CD8-positive, alpha-beta memory T cell (primary cell): ENCODE measurements around the gene TCL1A. TPM values are rescaled to one million over a fixed set of nuclear protein-coding genes. Genes with fewer than 3 reads are reported as not detected.

ENCODE experiments used
- CTCF ChIA-PET: fragments of 350-600 bp; sonication (Branson Sonifier 250); formaldehyde crosslinking; loops from one replicate; lab custom pipeline; 2021; ENCODE audit warnings: antibody characterized with exemption; lab: Charles Lee
- POLR2A ChIA-PET: fragments of 350-600 bp; sonication (Branson Sonifier 250); formaldehyde crosslinking; loops from one replicate; lab custom pipeline; 2021; ENCODE audit warnings: antibody characterized with exemption; lab: Charles Lee
- DNase-seq, 5 donors: peaks; one replicate each; pipeline versions ENCODE4 v3.0.0 to v3.0.0-alpha.2; 2020 to 2022; ENCODE audit warnings: mixed read lengths in 1 of 5
- H3K27ac ChIP-seq: one replicate; pipeline ENCODE4 v1.7.0; 2013; ENCODE audit warnings: low read depth, mild to moderate bottlenecking, low read length, moderate library complexity
- H3K27me3 ChIP-seq: 2 replicates; pipeline ENCODE4 v1.7.0; 2013; ENCODE audit warnings: low read length, mild to moderate bottlenecking; ENCODE audit not compliant: insufficient read depth, poor library complexity, severe bottlenecking
- H3K36me3 ChIP-seq: 2 replicates; pipeline ENCODE4 v1.7.0; 2013; ENCODE audit warnings: mild to moderate bottlenecking, low read length, moderate library complexity; ENCODE audit not compliant: insufficient read depth
- H3K4me1 ChIP-seq: 2 replicates; pipeline ENCODE4 v1.7.0; 2013; ENCODE audit warnings: mild to moderate bottlenecking, low read length, moderate library complexity; ENCODE audit not compliant: insufficient read depth
- H3K4me3 ChIP-seq: 2 replicates; pipeline ENCODE4 v1.7.0; 2013; ENCODE audit warnings: mild to moderate bottlenecking, low read length
- H3K9me3 ChIP-seq: 2 replicates; pipeline ENCODE4 v1.7.0; 2013; ENCODE audit warnings: mild to moderate bottlenecking, low read length
- H3K27ac Mint-ChIP-seq, 8 donors: one replicate each; pipeline ENCODE4 v1.8.0; 2020 to 2021; ENCODE audit warnings: mixed read lengths in 8 of 8, mild to moderate bottlenecking in 6 of 8, inconsistent platforms in 3 of 8, moderate library complexity in 3 of 8
- H3K27me3 Mint-ChIP-seq, 2 donors: one replicate each; pipeline ENCODE4 v1.8.0; 2020 to 2021; ENCODE audit warnings: mixed read lengths in 2 of 2, mild to moderate bottlenecking in 1 of 2, moderate library complexity in 1 of 2
- H3K36me3 Mint-ChIP-seq, 3 donors: one replicate each; pipeline ENCODE4 v1.8.0; 2020 to 2021; ENCODE audit warnings: mixed read lengths in 3 of 3, inconsistent platforms in 1 of 3, mild to moderate bottlenecking in 1 of 3
- H3K4me1 Mint-ChIP-seq, 3 donors: one replicate each; pipeline ENCODE4 v1.8.0; 2020 to 2021; ENCODE audit warnings: mixed read lengths in 3 of 3, inconsistent platforms in 1 of 3, mild to moderate bottlenecking in 1 of 3
- H3K4me3 Mint-ChIP-seq, 7 donors: one replicate each; pipeline ENCODE4 v1.8.0; 2020 to 2021; ENCODE audit warnings: mixed read lengths in 7 of 7, mild to moderate bottlenecking in 6 of 7, moderate library complexity in 4 of 7, inconsistent platforms in 2 of 7
- H3K9me3 Mint-ChIP-seq, 5 donors: one replicate each; pipeline ENCODE4 v1.8.0; 2020 to 2022; ENCODE audit warnings: mixed read lengths in 5 of 5, mild to moderate bottlenecking in 3 of 5, moderate library complexity in 2 of 5, inconsistent platforms in 1 of 5
- polyA plus RNA-seq: library from polyadenylated mRNA; unstranded; fragments of 300-500 nt; fragmentation: Illumina TruSeq; gene quantifications from one replicate; pipeline ENCODE4 v1.2.3, GENCODE V29; 2021
- total RNA-seq, 2 experiments: library from RNA; stranded (reverse); gene quantifications; one replicate each; pipeline ENCODE4 v1.2.3, GENCODE V29; 2021

The TCL1A gene
- total and polyA plus RNA-seq, 3 experiments from 2014 or later = not detected

DNA sequence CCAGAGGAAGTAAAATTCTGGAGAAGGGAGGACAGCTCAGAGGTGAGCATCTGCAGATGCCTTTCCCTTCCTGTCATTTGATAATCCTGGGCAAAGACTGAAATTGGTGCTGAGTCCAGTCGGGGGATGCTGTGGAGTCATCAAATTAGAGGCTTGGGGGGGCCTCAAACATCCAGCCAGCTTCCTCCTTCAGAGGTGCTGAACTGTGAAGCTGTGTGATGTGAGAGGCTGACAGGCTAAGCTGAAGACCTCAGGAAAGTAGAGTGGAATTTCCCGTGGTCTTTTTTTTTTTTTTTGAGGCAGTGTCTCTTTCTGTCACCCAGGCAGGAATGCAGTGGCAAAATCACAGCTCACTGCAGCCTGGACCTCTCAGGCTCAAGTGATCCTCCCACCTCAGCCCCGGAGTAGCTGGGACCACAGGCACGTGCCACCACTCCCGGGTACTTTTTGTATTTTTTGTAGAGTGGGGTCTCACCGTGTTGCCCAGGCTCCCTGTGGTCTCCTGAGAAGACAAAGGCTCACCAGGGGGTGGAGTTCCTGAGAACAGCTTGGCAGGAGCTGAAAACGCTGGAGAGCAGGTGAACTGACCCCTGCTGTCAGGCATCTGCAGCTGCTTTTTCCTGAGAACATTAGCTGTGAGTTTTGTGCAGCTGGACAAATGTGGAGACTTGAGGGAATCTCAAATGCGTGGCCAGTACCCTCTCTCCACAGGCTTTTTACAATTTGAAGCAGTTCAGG lies 33.8 kb downstream of the TCL1A start:
- peaks cover 0 to 2% (median 0%) of the 10 kb centered on the region in 5 donors for H3K9me3 Mint-ChIP-seq
- H3K27me3 Mint-ChIP-seq = peaks cover 2 to 40% of the 10 kb centered on the region in 2 donors
- no peak overlapping the region for H3K4me3 ChIP-seq
- ChIA-PET CTCF (no interaction called here), POLR2A (no interaction called here)
- H3K4me3 Mint-ChIP-seq = no peak overlapping the region
- DNase-seq = no peak
- H3K36me3 ChIP-seq = no peaks in the 10 kb centered on the region
- H3K27ac Mint-ChIP-seq = no peak overlapping the region
- H3K27me3 ChIP-seq = no peaks in the 10 kb centered on the region
- H3K4me1 Mint-ChIP-seq = no peaks in the 10 kb centered on the region
- H3K4me1 ChIP-seq = no peaks in the 10 kb centered on the region
- no peaks in the 10 kb centered on the region for H3K9me3 ChIP-seq
- H3K36me3 Mint-ChIP-seq = no peaks in the 10 kb centered on the region
- no peak overlapping the region for H3K27ac ChIP-seq

DNA sequence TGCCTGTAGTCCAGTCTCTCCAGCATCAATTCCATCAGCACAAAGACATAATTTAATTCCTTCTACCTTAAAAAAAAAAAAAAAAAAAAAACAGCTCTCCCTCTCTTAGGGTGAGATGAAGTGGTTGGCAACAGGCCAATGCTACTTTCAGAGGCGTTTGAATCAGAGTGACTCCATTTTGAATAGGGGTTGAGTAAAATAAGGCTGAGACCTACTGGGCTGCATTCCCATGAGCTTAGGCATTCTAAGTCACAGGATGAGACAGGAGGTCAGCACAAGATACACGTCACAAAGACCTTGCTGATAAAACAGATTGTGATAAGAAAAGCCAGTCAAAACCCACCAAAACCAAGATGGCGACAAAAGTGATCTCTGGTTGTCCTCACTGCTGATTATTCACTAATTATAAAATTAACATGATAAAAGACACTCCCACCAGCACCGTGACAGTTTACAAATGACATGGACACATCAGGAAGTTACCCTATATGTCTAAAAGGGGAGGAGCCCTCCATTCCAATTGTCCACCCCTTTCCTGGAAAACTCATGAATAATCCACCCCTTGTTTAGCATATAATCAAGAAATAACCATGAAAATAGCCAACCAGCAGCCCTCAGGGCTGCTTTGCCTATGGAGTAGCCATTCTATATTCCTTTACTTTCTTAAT lies 34.6 kb downstream of the TCL1A start:
- POLR2A ChIA-PET = no interaction called here
- H3K36me3 ChIP-seq = no peaks in the 10 kb centered on the region
- Mint-ChIP-seq H3K27ac (no peak overlapping the region), H3K27me3 (peaks cover 5 to 43% of the 10 kb centered on the region in 2 donors), H3K4me3 (no peak overlapping the region), H3K9me3 (peaks cover 0 to 2% (median 0%) of the 10 kb centered on the region in 5 donors), H3K36me3 (no peaks in the 10 kb centered on the region), H3K4me1 (no peaks in the 10 kb centered on the region)
- no peaks in the 10 kb centered on the region for H3K4me1 ChIP-seq
- H3K9me3 ChIP-seq = no peaks in the 10 kb centered on the region
- CTCF ChIA-PET = no interaction called here
- H3K27ac ChIP-seq = no peak overlapping the region
- peaks cover 1% of the 10 kb centered on the region for H3K27me3 ChIP-seq
- DNase-seq = no peak
- no peak overlapping the region for H3K4me3 ChIP-seq

DNA sequence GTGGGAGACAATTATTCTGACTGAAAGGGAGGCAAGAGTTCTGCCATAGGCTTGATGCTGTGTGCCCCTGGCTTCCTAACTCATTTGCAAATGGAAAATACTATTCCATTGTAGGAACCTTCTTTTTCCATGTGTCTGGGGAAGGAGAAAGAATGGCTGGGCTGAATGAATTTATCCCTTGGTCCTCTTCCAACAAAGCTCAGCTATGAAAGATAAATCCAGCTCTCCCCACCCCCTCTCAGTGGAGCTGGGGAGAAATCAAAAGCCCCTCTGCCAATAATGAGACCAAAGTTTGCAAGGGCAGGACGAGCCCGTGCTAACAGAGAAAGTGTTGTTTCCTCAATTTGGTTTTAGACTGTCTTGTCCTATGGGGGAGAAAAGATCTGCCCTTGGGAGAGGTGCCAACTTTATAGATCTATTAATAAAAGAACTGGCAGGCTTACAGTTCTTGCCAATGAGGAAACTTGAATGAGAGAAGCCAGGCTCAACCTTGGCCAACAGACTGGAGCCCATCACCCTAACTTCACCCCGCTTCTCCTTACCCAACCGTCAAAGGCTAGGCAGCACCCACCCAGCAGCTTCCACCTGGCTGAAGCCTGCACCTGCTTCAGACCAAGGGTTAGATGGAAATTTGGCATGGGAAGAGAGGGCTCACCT lies 36.6 kb downstream of the TCL1A start:
- H3K9me3 Mint-ChIP-seq = peaks cover 0 to 2% (median 0%) of the 10 kb centered on the region in 5 donors
- no peaks in the 10 kb centered on the region for H3K36me3 Mint-ChIP-seq
- no peak for DNase-seq
- ChIA-PET POLR2A (no interaction called here), CTCF (no interaction called here)
- peaks cover 7 to 58% of the 10 kb centered on the region in 2 donors for H3K27me3 Mint-ChIP-seq
- Histone ChIP-seq H3K27ac (no peak overlapping the region), H3K4me1 (no peaks in the 10 kb centered on the region), H3K36me3 (no peaks in the 10 kb centered on the region), H3K27me3 (peaks cover 5% of the 10 kb centered on the region), H3K9me3 (no peaks in the 10 kb centered on the region), H3K4me3 (no peak overlapping the region)
- no peak overlapping the region for H3K4me3 Mint-ChIP-seq
- H3K4me1 Mint-ChIP-seq = no peaks in the 10 kb centered on the region
- H3K27ac Mint-ChIP-seq = no peak overlapping the region

DNA sequence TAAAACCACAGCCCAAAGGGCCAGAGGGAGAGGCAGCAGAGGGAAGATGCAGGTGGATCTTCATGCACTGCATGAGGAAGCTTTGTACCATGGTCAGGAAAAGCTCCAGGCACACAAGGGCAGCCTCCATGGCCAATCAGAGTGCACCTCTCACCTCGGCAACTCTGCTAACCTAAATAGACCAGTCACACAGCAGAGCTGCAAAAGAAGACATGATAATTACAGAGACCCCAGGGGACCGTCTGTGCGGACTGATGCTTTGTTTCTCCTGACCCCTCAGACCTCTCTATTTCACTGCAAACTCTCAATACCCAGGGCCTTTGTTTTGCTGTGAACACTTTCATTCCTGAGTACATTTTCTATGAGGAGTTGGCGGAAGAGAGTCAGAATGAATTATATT lies 38.4 kb downstream of the TCL1A start:
- no peaks in the 10 kb centered on the region for H3K9me3 ChIP-seq
- no peak for DNase-seq
- H3K27me3 Mint-ChIP-seq = peaks cover 7 to 68% of the 10 kb centered on the region in 2 donors
- POLR2A ChIA-PET = no interaction called here
- H3K27me3 ChIP-seq = peaks cover 5% of the 10 kb centered on the region
- no peak overlapping the region for H3K27ac ChIP-seq
- H3K27ac Mint-ChIP-seq = no peak overlapping the region
- CTCF ChIA-PET = no interaction called here
- H3K4me1 ChIP-seq = no peaks in the 10 kb centered on the region
- H3K4me1 Mint-ChIP-seq = no peaks in the 10 kb centered on the region
- H3K4me3 Mint-ChIP-seq = no peak overlapping the region
- H3K9me3 Mint-ChIP-seq = peaks cover 0 to 2% (median 0%) of the 10 kb centered on the region in 5 donors
- H3K36me3 Mint-ChIP-seq = no peaks in the 10 kb centered on the region
- no peaks in the 10 kb centered on the region for H3K36me3 ChIP-seq
- H3K4me3 ChIP-seq = no peak overlapping the region

DNA sequence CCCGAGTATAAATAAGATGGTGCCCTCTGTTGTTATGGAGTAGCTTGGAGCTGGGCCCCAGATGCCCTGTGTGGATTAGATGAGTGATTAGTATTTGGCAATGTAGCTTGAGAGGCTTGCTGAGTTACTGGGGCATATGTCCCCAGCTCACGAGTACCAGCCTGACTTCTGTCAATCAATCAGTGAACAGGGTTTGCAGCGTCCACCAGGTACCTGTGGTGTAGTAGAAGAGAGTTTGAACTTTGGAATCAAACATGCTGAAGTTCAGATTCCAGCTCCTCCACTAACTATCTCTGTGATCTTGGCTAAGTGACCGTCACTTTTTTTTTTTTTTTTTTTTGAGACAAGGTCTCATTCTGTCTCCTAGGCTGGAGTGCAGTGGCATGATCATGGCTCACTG lies 39.3 kb downstream of the TCL1A start:
- ChIA-PET POLR2A (no interaction called here), CTCF (no interaction called here)
- Mint-ChIP-seq H3K27me3 (peaks cover 8 to 71% of the 10 kb centered on the region in 2 donors), H3K4me1 (no peaks in the 10 kb centered on the region), H3K4me3 (no peak overlapping the region), H3K9me3 (peaks cover 0 to 2% (median 0%) of the 10 kb centered on the region in 5 donors), H3K36me3 (no peaks in the 10 kb centered on the region), H3K27ac (no peak overlapping the region)
- Histone ChIP-seq H3K4me1 (no peaks in the 10 kb centered on the region), H3K9me3 (no peaks in the 10 kb centered on the region), H3K4me3 (no peak overlapping the region), H3K36me3 (no peaks in the 10 kb centered on the region), H3K27me3 (peaks cover 5% of the 10 kb centered on the region), H3K27ac (no peak overlapping the region)
- DNase-seq = no peak

DNA sequence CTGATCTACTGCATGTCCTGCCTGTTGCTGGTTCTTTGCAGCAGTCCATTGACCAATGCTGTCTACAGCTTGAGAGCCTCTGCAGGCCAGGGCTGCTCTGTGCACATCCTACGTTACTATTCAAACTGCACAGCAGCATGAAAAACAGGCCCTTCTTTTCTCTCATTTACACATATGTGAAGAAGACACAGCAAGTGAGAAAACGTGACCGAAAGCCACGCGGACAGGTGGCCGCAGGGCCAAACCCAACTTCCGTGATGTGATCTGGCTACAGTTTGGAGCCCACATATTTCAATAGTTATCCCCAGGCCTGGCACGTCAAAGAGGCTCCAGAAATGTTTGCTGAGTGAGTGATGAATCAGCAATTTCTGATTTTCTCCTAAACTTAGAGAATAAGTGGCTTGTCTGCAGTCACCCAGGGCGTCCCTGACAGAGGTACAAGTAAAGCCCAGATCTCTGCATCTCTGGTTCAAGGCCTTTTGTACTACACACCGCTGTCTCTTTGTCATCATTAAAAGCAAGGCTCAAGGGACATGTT lies 45.6 kb downstream of the TCL1A start:
- ChIA-PET POLR2A (no interaction called here), CTCF (interaction anchor here (1.8 kb wide), 1 partner anchor 10 kb away, joined by 6 read pairs; no protein-coding TSS in a partner anchor)
- H3K4me1 ChIP-seq = no peaks in the 10 kb centered on the region
- Mint-ChIP-seq H3K27ac (no peak overlapping the region), H3K4me3 (no peak overlapping the region), H3K9me3 (no peaks in the 10 kb centered on the region), H3K4me1 (no peaks in the 10 kb centered on the region), H3K36me3 (no peaks in the 10 kb centered on the region), H3K27me3 (peaks cover 4 to 34% of the 10 kb centered on the region in 2 donors)
- no peak for DNase-seq
- no peak overlapping the region for H3K27ac ChIP-seq
- H3K36me3 ChIP-seq = no peaks in the 10 kb centered on the region
- H3K9me3 ChIP-seq = no peaks in the 10 kb centered on the region
- H3K27me3 ChIP-seq = no peaks in the 10 kb centered on the region
- no peak overlapping the region for H3K4me3 ChIP-seq

DNA sequence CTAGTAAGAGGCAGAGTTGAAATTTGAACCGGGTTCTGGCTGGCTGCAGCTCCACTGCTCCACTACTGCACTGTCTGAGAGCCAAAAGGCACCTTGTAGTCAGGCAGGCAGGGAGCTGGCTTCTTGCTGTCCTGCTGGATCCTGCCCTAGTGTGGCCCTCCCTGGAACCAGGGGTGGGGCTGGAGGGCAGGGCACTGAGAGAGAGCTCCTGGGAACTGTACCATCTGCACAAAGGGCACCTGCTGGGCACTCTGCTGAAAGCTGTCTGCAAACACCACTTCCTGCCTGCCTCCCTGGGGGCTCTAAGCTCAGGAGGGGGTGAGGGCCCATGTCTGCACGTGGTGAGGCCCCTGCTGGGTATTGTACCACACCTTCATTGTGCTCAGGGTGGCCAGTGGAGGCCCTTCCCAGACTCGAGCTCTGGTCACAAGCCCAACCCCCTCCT lies 46.7 kb downstream of the TCL1A start:
- Histone ChIP-seq H3K36me3 (no peaks in the 10 kb centered on the region), H3K4me3 (no peak overlapping the region), H3K9me3 (no peaks in the 10 kb centered on the region), H3K4me1 (no peaks in the 10 kb centered on the region), H3K27me3 (no peaks in the 10 kb centered on the region), H3K27ac (no peak overlapping the region)
- Mint-ChIP-seq H3K4me3 (no peak overlapping the region), H3K27me3 (peaks cover 2 to 25% of the 10 kb centered on the region in 2 donors), H3K36me3 (no peaks in the 10 kb centered on the region), H3K4me1 (no peaks in the 10 kb centered on the region), H3K9me3 (no peaks in the 10 kb centered on the region), H3K27ac (no peak overlapping the region)
- ChIA-PET CTCF (interaction anchor here (1.8 kb wide), 1 partner anchor 9 kb away, joined by 6 read pairs; no protein-coding TSS in a partner anchor), POLR2A (no interaction called here)
- DNase-seq = no peak

DNA sequence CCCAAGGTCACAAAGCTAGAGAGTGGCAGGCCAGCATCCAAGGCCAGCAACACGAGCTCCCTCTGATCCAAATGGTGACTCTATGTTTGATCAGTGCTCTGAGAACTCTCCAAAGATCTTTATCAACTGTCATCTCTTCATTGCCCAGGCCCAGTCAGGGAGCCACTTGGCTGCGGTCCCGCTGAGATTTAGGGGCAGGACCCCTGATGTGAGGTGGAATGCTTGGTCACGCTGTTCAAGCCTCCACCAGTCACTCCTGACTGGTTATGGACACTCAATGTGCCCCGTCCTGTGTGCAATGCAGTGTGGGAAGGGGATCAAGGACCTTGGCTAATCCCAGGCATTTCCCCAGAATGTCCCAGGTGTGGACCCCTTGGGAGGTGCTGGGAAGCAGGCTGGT lies 47.5 kb downstream of the TCL1A start:
- CTCF ChIA-PET = interaction anchor here (1.8 kb wide), 1 partner anchor 9 kb away, joined by 6 read pairs; no protein-coding TSS in a partner anchor
- Mint-ChIP-seq H3K9me3 (no peaks in the 10 kb centered on the region), H3K4me3 (no peak overlapping the region), H3K27ac (no peak overlapping the region), H3K4me1 (no peaks in the 10 kb centered on the region), H3K27me3 (peaks cover 2 to 27% of the 10 kb centered on the region in 2 donors), H3K36me3 (no peaks in the 10 kb centered on the region)
- POLR2A ChIA-PET = no interaction called here
- Histone ChIP-seq H3K27ac (no peak overlapping the region), H3K27me3 (no peaks in the 10 kb centered on the region), H3K36me3 (no peaks in the 10 kb centered on the region), H3K9me3 (no peaks in the 10 kb centered on the region), H3K4me1 (no peaks in the 10 kb centered on the region), H3K4me3 (no peak overlapping the region)
- DNase-seq = no peak
